Hematopoietic multipotent progenitor cell treated with erythropoietin and hydrocortisone succinate and interleukin-3 and kit ligand, for 4 days (in vitro differentiated cells): ENCODE results near the gene CYSLTR1.
"Not testable (repeated sequence)": the region's sequence is repeated elsewhere in the genome, so short reads cannot be mapped to it uniquely, and the experiment has no call there.

Source experiments
- DNase-seq: peaks from one replicate; pipeline ENCODE4 v3.0.0-alpha.2; 2015

Gene CYSLTR1, protein sequence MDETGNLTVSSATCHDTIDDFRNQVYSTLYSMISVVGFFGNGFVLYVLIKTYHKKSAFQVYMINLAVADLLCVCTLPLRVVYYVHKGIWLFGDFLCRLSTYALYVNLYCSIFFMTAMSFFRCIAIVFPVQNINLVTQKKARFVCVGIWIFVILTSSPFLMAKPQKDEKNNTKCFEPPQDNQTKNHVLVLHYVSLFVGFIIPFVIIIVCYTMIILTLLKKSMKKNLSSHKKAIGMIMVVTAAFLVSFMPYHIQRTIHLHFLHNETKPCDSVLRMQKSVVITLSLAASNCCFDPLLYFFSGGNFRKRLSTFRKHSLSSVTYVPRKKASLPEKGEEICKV

GRCh38 chrX:78327370-78328086, at the start of gene CYSLTR1:
Gene CYSLTR1 (minus strand): TSS chrX:78327611. CDS start chrX:78273746, 53,865 bp downstream.
- peak; percentile 78 for DNase-seq

- no peak for DNase-seq
These were observed 49.8 kb upstream of the CYSLTR1 start for GRCh38 chrX:78377186-78377585.

DNA sequence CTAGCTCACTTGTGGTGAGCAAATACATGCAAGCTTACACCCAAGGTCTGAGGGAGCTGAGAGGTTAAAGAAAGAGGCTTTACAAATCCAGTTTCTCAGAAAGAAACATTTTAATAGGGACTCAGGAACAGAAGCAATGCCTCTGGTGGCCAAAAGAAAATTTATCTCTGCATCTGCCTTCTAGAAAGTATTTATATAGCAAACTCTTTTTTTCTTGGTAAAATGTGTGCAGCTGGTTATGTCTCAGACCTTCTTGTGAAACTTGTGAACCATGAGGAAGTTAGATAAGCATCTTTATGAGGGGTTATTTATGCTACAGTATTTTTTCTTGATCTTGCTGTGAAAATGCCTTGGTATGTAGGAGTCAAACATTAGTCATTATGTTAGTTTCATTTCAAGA, 48.5 kb upstream of the CYSLTR1 start:
- peak; percentile 74 for DNase-seq

DNA sequence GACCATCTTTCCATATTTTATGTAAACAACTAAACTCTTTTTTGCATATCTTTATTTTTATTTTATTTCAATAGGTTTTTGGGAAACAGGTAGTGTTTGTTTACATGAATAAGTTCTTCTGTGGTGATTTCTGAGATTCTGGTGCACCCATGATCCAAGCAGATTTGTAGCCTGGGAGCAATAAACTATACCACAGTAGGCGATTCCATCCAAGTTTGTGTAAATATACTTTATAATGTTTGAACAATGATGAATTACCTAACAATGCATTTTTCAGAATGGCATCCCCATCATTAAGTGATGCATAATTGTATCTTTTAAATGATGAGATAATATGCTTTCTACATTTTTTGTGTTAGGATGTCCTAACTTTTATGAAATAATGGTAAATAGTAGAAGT, 39.2 kb upstream of the CYSLTR1 start:
- DNase-seq, result no peak

DNA sequence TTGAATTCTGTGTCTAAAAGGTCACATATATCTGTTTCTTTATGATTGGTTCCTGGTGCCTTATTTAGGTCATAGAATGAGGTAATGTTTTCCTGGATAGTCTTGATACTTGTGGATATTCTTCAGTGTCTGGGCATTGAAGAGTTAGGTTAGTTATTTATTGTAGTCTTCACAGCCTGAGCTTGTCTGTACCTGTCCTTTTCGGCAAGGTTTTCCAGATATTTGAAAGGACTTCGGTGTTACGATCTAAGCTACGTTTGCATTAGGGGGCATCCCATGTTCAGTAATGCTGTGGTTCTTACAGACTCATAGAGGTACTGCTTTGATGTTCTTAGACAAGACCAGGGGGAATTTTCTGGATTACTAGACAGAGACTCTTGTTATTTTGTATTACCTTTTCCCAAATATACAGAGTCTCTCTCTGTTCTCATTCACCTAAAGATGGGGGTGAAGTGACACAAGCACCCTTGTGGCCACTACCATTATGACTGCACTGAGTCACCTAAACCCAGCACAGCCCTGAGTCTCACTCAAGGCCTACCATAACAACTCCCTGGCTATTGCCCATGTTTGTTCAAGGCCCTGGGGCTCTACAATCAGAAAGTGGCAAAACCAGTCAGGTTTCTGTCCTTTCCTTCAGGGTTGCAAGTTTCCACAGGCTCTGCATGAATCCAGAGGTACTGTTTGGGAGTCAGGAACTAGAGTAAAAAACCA, 30.1 kb upstream of the CYSLTR1 start:
- no peak for DNase-seq

- DNase-seq, result no peak
These were observed 6.1 kb upstream of the CYSLTR1 start for GRCh38 chrX:78333521-78333920.

- peak; percentile 22 for DNase-seq
These were observed 4.3 kb upstream of the CYSLTR1 start for GRCh38 chrX:78331708-78332107.

- no peak for DNase-seq
These were observed 3.1 kb upstream of the CYSLTR1 start for GRCh38 chrX:78330540-78330939.

- DNase-seq, result no peak
These were observed 2.7 kb upstream of the CYSLTR1 start for GRCh38 chrX:78330068-78330467.

GRCh38 chrX:78329486-78329885, 2.1 kb upstream of the CYSLTR1 start:
- DNase-seq, result no peak

DNA sequence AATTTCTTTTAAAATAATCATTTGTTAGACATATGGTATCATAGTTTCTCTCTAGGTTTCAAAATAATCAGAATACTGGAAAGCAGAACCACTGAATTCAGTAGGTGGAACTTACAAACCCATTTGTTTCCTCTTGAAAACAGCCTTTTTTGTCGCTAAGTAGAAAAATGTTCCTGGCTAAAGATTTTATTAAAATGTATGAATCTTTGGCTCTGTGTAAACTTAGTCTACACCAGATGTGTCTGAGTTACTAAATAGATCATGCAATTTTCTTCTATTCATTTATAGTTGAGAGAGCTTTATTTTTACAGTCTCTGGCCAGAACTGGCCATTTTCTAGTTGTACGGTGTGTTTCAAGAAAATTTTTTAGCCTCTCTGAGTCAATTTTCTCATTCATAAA, 1.0 kb downstream of the CYSLTR1 start:
- peak; percentile 18 for DNase-seq

DNA sequence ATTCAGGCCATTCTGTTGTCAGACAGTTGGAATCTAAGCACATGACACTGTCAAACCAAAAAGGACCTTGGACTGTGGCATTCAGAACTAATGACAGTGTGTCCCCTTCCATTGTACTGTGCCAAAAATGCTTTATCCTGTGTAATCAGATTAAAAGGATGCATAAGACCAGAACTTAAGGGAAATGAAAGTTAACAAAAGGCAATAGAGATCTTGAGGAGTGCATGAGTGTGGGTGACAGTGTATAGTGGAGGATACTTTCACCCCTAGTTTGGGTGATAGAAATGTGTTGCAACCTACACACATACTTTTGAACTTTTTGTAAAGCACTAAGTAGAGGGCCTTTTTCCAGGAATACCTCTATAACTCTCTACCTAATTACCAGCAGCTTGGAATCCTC, 4.5 kb downstream of the CYSLTR1 start:
- no peak for DNase-seq

- DNase-seq, result peak; percentile 91
These were observed 5.6 kb downstream of the CYSLTR1 start for GRCh38 chrX:78321809-78322208.

- no peak for DNase-seq
These were observed 11.1 kb downstream of the CYSLTR1 start for GRCh38 chrX:78316265-78316664.

GRCh38 chrX:78315745-78316144, 11.7 kb downstream of the CYSLTR1 start:
- no peak for DNase-seq

- no peak for DNase-seq
These were observed 12.8 kb downstream of the CYSLTR1 start for GRCh38 chrX:78314561-78314960.

- no peak for DNase-seq
These were observed 13.9 kb downstream of the CYSLTR1 start for GRCh38 chrX:78313526-78313925.

DNA sequence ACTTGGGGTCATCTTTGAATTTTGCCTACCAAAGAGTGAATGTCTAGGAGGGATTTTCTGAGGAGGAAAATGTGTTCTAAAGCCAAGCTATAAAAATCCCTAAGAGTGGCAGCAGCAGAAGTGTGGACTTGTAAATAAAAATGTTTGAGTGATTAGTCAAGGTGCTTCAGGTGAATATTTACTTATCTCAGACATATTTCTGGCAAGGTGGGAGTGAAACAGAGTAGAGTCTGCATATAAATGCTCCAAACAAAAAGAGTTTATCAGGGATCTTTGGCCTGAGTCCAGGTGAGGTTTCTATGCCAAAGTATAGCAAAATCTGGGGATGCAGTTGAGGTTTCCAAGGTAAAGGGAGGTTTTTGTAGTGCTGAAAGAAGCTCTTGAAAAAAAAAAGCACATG, 19.7 kb downstream of the CYSLTR1 start:
- no peak for DNase-seq

GRCh38 chrX:78303086-78303485, 24.3 kb downstream of the CYSLTR1 start:
- no peak for DNase-seq

DNA sequence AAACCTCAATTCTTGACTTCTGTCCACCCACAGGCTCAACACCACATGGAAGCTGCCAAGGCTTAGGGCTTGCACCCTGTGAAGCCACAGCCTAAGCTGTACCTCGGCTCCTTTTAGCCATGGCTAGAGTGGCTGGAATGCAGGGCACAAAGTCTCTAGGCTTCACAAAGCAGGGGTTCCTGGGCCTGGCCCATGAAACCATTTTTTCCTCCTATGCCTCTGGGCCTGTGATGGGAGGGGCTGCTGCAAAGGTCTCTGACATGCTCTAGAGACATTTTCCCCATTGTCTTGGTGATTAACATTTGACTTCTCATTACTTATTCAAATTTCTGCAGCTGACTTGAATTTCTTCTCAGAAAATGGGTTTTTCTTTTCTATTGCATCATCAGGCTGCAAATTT, 26.5 kb downstream of the CYSLTR1 start:
- DNase-seq, result not testable (repeated sequence)

GRCh38 chrX:78283511-78283910, 43.9 kb downstream of the CYSLTR1 start:
- no peak for DNase-seq

- DNase-seq, result peak; percentile 0
These were observed 90.3 kb downstream of the CYSLTR1 start for GRCh38 chrX:78237127-78237526.

- DNase-seq, result not testable (repeated sequence)
These were observed 101.4 kb downstream of the CYSLTR1 start for GRCh38 chrX:78226047-78226446.
